ENCODE data around the gene ARHGAP24. TPM values are rescaled to one million over a fixed set of nuclear protein-coding genes. Genes with fewer than 3 reads are reported as not detected.
A peak's percentile ranks its signal among the peaks of the same experiment; 100 is the strongest.

Gene ARHGAP24
- total and polyA plus RNA-seq, 2 donors (not counting 1 experiment from before 2014, with no cell fraction given), result 48.4 to 141 TPM

- Histone ChIP-seq H3K4me2 (replicated peaks; ENCODE audit: low read depth, low read length, poor library complexity, severe bottlenecking) (no peak overlapping the region), H3K27ac (ENCODE audit: low read length in 2 of 2) (no peak overlapping the region), H4K20me1 (ENCODE audit: control insufficient read depth, insufficient read depth, low read length, poor library complexity, severe bottlenecking) (peaks cover 3% of the 10 kb centered on the region), H3K9me3 (ENCODE audit: control extremely low read depth in 1 of 3, control insufficient read depth in 2 of 3, insufficient read depth in 1 of 3, low read length in 2 of 3) (no peaks in the 10 kb centered on the region), H2AFZ (ENCODE audit: insufficient read depth, low read depth, low read length, poor library complexity, severe bottlenecking) (no peak overlapping the region), H3K4me1 (ENCODE audit: control insufficient read depth in 2 of 2, insufficient read depth in 2 of 2, low read length in 2 of 2) (no peaks in the 10 kb centered on the region), H3K79me2 (ENCODE audit: control insufficient read depth, insufficient read depth, low read length) (peaks cover 3% of the 10 kb centered on the region), H3K27me3 (replicated peaks in 1 of 4; ENCODE audit: control extremely low read depth in 1 of 4, control insufficient read depth in 3 of 4, insufficient read depth in 4 of 4, low read length in 3 of 4) (no peaks in the 10 kb centered on the region), H3K9ac (ENCODE audit: low read length) (no peak overlapping the region), H3K4me3 (ENCODE audit: control extremely low read depth in 1 of 5, extremely low read depth in 1 of 5, insufficient read depth in 1 of 5, low read depth in 2 of 5, low read length in 4 of 5) (no peak overlapping the region), H3K36me3 (replicated peaks in 1 of 2; ENCODE audit: control extremely low read depth in 1 of 2, control insufficient read depth in 1 of 2, extremely low read depth in 1 of 2, insufficient read depth in 2 of 2, low read length in 1 of 2) (peaks cover 0 to 24% of the 10 kb centered on the region in 2 experiments)
- ChIA-PET CTCF (no interaction called here), POLR2A (no interaction called here)
- Mint-ChIP-seq H3K27me3 (no peaks in the 10 kb centered on the region), H3K4me1 (peaks cover 2% of the 10 kb centered on the region), H3K9me3 (ENCODE audit: insufficient read depth) (no peaks in the 10 kb centered on the region), H3K27ac (no peak overlapping the region), H3K4me3 (no peak overlapping the region)
- ATAC-seq (ENCODE audit: low read depth) (no peak), DNase-seq (no peak)
- TF ChIP-seq EZH2 (IDR thresholded peaks at IDR 0.05; ENCODE audit: borderline replicate concordance, insufficient read depth, low read depth, low read length, poor library complexity, severe bottlenecking) (no peak), CTCF (IDR thresholded peaks at IDR 0.05) (no peak)
- WGBS (ENCODE audit: insufficient coverage), result no CpG with 5 or more reads among the region's 3 CpGs
- intact Hi-C loops (cut with micrococcal nuclease), result no loop called here
These were observed 477.6 kb downstream of the ARHGAP24 start for GRCh38 chr4:85952528-85952927.

GRCh38 chr4:85952972-85953650 lies 478.2 kb downstream of the ARHGAP24 start:
- Mint-ChIP-seq H3K27me3 (no peaks in the 10 kb centered on the region), H3K27ac (no peak overlapping the region), H3K9me3 (ENCODE audit: insufficient read depth) (no peaks in the 10 kb centered on the region), H3K4me3 (no peak overlapping the region), H3K4me1 (peaks cover 2% of the 10 kb centered on the region)
- Histone ChIP-seq H3K27ac (ENCODE audit: low read length in 2 of 2) (no peak overlapping the region), H2AFZ (ENCODE audit: insufficient read depth, low read depth, low read length, poor library complexity, severe bottlenecking) (no peak overlapping the region), H3K79me2 (ENCODE audit: control insufficient read depth, insufficient read depth, low read length) (peaks cover 3% of the 10 kb centered on the region), H3K36me3 (replicated peaks in 1 of 2; ENCODE audit: control extremely low read depth in 1 of 2, control insufficient read depth in 1 of 2, extremely low read depth in 1 of 2, insufficient read depth in 2 of 2, low read length in 1 of 2) (peaks cover 0 to 22% of the 10 kb centered on the region in 2 experiments), H3K4me1 (ENCODE audit: control insufficient read depth in 2 of 2, insufficient read depth in 2 of 2, low read length in 2 of 2) (no peaks in the 10 kb centered on the region), H3K4me2 (replicated peaks; ENCODE audit: low read depth, low read length, poor library complexity, severe bottlenecking) (no peak overlapping the region), H3K27me3 (replicated peaks in 1 of 4; ENCODE audit: control extremely low read depth in 1 of 4, control insufficient read depth in 3 of 4, insufficient read depth in 4 of 4, low read length in 3 of 4) (no peaks in the 10 kb centered on the region), H3K4me3 (ENCODE audit: control extremely low read depth in 1 of 5, extremely low read depth in 1 of 5, insufficient read depth in 1 of 5, low read depth in 2 of 5, low read length in 4 of 5) (no peak overlapping the region), H4K20me1 (ENCODE audit: control insufficient read depth, insufficient read depth, low read length, poor library complexity, severe bottlenecking) (peaks cover 3% of the 10 kb centered on the region), H3K9me3 (ENCODE audit: control extremely low read depth in 1 of 3, control insufficient read depth in 2 of 3, insufficient read depth in 1 of 3, low read length in 2 of 3) (no peaks in the 10 kb centered on the region), H3K9ac (ENCODE audit: low read length) (no peak overlapping the region)
- peak; percentile 7 for DNase-seq
- ChIA-PET POLR2A (no interaction called here), CTCF (interaction anchor here (1.2 kb wide), 1 partner anchor 16 kb away, joined by 3 read pairs; no protein-coding TSS in a partner anchor)
- whole genome bisulfite sequencing (ENCODE audit: insufficient coverage), result 86% methylated on average over 3 of the region's 3 CpGs
- TF ChIP-seq CTCF (IDR thresholded peaks at IDR 0.05), result no peak
- TF ChIP-seq EZH2 (IDR thresholded peaks at IDR 0.05; ENCODE audit: borderline replicate concordance, insufficient read depth, low read depth, low read length, poor library complexity, severe bottlenecking), result no peak
- intact Hi-C loops (cut with micrococcal nuclease), result no loop called here
- ATAC-seq (ENCODE audit: low read depth), result no peak
